GM21619 (cell line): ENCODE data around the gene BCAS3.
"Not testable (repeated sequence)": the region's sequence is repeated elsewhere in the genome, so short reads cannot be mapped to it uniquely, and the experiment has no call there.

Experiments used
- ATAC-seq: cut with Tn5 transposase; IDR thresholded peaks from one replicate; pipeline ENCODE4 v1.9.1; 2021; ENCODE audit not compliant: unreplicated experiment

The BCAS3 gene

DNA sequence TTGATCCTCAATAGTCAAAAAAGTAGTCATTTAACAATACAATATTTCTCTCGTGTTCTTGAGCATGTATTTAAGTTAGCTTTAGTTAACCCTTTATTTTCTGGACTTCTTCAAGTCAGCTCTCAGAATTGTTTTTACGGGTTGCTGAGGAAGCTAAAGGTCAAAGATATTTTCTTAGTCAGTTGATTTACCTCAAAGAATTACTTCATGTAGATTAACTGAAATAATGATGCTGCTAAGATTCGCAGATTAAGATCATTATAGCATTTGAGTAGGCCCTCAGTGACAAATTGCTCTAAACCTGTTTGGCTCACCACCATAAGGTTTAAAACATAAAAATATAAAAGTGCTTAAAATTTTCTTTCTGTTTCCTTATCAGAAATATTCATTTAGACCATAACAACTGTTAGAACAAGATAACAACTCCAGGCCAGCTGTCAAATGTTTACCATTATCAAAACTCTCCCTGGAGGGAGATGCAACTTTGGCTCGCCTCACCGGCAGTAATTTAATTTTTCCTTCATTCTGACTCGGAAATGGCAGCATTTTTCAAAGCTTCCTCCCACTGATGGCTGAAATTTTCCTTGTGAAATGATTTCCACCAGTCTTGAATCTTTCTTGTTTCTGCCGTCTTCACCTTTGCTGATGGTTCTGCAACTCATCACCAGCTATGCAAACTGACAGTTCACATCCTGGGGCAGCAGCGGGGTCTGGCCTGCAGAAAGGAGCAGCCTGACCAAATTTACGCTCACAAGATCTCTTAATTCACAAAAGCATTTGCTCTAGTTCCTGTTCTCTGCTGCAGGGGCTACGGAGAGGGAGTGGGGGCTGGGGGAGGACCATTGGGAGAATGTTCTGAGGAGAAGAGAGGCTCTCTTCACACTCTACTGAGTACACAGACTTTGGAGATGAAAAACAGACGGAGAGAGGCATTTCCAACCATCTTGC, 467.2 kb downstream of the BCAS3 start:
- no peak for ATAC-seq

DNA sequence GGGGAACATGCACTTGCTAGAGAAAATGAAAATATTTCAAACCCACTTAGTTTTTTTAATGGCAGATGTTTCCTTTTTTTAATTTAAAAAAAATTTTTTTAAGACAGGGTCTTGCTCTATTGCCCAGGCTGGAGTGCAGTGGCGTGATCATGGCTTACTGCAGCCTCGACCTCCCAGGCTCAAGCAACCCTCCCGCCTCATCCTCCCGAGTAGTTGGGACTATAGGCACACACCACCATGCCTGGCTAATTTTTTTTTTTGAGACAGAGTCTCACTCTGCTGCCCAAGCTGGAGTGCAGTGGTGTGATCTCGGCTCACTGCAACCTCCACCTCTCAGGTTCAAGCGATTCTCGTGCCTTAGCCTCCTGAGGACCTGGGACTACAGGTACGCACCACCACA, 469.2 kb downstream of the BCAS3 start:
- ATAC-seq = not testable (repeated sequence)

DNA sequence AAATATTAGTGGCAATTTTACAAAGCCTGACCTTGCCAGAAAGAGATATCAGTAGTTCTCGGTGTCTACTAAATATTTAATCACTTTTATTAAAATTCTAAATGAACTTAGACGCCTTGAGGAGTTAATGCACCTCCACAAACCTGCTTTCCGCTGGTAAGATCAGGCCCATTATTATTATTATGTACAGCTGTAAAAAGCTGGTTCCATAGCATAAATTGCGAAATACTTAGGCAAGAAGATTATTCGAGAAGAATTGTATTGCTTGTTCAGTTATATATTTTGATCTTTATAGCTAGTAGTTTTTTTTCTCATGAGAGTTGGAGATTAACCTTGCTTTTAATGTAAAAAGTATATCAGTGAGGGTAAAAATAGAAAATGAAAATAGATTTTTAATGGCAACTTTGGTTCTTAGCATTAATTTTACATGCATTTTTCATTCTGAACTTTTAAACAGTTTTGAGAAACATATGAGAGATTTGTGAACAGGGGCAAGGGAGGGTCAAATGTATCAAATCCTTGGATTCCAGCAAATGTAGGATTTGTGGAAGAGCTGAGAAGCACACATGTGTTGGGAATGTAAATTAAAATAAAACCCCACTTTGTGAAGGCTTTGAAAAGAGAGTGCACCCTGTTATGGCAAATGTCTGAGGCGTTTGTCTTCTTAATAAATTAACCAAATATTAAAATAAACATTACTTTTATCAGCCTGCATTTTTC, 471.6 kb downstream of the BCAS3 start:
- no peak for ATAC-seq

DNA sequence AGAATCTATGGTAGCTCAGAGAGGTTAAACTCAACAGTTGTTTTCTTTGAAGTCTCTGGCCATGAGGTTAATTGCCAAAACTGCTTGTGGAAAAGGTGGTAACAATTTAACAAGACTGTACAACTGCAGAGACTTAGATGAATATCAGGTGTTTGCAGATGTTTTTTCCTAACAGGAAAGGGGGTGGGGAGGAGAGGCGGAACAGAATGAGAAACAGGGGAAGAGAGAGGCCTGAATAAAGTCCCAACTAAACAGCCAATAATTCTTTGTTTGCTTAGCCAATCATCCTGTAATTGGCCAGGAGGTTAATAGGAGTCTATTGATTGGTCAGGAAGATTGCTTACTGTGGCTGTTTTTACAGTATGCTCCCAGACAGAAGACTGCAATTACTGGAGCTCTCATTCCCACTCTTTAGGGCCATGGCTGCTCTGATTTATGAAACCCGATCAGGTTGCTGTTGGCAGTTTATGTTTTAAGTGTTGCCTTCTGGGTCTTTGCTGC, 472.3 kb downstream of the BCAS3 start:
- no peak for ATAC-seq

DNA sequence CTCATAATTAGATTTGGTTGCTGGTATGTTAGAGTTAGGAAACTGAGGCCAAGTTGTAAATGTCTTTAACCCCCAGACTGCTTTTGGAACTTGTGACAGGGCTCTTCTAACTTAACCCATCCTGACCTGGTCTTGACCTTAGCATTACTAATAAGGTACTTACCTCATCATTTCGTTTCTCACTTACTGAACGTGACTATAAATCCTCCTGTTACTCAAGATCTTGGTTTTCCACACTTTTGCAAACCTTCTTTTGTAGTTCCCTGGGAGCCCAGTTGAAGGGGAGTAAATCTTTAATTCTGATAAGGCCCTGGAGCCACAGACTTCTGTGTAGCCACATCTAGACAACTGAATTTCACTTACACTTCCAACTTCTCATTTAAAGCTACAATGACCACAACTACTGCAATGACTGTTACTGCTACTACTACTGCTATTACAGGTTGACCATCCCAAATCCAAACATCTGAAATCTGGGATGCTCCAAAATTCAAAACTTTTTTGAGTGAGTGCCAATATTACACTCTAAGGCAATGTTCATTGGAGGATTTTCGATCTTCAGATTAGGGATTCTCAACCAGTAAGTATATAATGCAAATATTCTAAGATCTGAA, 473.1 kb downstream of the BCAS3 start:
- ATAC-seq = no peak

- no peak for ATAC-seq
Observed at GRCh38 chr17:61152898-61153297, 475.2 kb downstream of the BCAS3 start.

DNA sequence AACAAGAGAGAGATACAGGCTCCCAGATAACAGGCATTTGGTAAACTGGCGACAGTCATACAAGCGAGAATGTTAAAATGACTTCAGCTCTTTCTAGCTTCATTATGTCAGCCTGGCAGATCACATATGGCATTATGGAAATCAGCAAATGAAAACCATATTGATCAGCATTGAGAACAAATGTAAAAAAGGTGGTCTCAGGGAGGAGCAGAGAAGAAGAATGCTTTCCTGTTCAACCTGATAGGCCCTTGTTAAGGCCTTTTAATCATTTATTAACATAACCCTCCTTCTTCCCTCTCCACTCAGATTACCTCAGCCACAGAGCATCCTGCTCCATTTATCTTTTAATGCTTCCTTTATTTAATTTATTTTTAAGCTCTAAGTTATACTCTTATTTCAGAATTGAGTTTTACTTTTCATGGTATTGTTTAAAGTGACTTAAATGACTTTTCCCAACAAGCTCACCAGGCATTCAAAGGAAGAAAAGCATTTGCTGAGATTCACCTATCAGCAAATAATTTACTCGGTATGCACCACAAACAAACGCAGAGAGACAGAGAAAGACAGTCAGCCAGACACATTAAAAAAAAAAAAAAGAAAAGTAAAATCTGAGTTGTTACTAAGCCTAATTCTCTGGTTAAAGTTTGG, 478.1 kb downstream of the BCAS3 start:
- ATAC-seq = no peak

GRCh38 chr17:61157246-61157886, 479.7 kb downstream of the BCAS3 start:
- ATAC-seq = no peak

GRCh38 chr17:61158376-61158775, 480.7 kb downstream of the BCAS3 start:
- no peak for ATAC-seq

DNA sequence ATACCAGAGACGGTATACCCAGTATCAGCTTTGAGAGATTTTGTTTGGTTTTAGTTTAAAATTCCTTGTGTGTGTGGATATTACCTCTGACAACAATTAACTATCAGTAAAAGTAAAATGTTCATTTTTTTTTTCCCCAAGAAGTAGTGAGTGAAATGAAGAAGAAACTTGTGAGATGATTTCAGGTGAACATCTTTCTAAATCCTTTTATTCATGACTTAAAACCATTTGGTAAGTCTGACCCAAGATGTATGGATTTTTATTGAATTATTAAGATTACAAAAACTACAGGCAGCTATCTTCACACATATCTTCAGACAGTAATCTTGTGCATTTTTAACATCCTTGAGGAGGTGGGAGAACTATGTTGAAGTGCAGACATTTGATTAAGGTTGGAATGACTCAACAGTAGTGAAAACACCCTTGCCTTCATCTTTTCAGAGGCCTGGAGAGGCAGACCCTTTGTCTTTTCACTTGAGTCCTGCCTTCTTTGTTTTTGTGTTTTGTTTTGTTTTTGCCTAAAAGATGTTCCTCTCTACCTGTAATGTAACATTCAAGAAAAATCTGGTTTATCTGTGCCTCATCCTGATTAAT, 481.7 kb downstream of the BCAS3 start:
- no peak for ATAC-seq

GRCh38 chr17:61160204-61160603, 482.6 kb downstream of the BCAS3 start:
- ATAC-seq = no peak

DNA sequence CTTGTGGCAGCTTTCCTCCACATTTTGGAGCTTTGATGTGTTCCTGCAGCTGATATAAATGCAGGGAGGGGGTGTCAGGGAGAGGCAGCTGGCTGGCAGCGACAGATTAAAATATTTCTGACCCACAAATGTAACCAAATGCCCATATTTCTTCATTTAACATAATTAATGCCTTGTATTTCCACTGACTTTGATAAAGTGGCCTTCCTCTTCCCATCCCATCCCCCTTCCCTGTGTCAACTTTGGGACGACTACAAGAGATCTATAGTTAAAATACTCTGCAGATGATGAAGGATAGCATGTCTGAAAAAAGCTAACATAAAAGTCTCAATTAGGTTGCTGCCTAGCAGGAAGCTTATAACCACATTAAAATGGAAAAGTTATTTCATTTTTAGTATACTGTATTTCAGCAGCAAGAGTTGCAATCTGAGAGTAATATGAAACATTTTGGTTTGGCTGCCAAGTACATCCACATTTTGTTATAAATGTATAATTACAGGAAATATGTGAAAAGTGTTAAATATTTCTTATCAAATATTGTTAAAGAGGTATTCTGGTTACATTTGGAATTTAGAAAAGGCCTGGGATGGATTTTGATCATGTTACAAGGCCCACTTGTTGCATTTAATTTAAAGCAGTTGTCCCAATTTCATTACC, 483.3 kb downstream of the BCAS3 start:
- no peak for ATAC-seq

GRCh38 chr17:61161615-61162134, 484.0 kb downstream of the BCAS3 start:
- ATAC-seq = no peak

- no peak for ATAC-seq
Observed at GRCh38 chr17:61164517-61164916, 486.9 kb downstream of the BCAS3 start.

GRCh38 chr17:61167075-61167474, 489.4 kb downstream of the BCAS3 start:
- ATAC-seq = no peak

DNA sequence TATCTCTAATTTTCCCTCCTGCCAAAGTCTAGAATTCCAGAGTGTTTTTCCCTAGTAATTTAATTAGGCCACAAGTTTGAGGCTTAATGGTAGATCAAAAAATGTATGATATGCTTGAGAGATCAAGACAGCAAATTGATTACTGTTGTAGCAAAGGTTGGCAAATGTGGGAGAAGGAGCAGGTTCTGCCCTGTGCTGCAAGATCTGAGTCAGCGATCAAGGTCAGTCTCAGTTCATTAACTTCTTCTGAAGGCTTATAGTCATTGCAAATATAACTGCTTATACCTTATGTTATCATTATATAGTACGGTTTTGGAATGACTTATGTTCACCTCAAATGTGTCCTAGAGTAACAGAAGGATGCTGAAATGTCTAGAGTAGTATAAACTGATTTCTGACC, 490.9 kb downstream of the BCAS3 start:
- ATAC-seq = no peak

DNA sequence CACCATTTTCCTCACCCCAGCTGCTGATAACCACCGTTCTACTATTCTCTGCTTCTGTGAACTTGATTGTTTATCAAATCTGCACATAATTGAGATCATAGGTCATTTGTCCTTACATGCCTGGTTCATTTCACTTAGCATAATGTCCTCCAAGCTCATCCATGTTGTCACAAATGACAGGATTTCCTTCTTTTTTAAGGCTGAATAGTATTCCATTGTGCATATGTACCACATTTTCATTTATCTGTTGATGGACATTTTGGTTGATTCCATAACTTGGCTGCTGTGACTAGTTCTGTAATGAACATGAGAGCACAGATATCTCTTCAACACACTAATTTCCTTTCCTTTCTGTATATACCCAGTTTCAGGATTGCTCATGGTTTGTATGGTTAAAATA, 496.7 kb downstream of the BCAS3 start:
- no peak for ATAC-seq

DNA sequence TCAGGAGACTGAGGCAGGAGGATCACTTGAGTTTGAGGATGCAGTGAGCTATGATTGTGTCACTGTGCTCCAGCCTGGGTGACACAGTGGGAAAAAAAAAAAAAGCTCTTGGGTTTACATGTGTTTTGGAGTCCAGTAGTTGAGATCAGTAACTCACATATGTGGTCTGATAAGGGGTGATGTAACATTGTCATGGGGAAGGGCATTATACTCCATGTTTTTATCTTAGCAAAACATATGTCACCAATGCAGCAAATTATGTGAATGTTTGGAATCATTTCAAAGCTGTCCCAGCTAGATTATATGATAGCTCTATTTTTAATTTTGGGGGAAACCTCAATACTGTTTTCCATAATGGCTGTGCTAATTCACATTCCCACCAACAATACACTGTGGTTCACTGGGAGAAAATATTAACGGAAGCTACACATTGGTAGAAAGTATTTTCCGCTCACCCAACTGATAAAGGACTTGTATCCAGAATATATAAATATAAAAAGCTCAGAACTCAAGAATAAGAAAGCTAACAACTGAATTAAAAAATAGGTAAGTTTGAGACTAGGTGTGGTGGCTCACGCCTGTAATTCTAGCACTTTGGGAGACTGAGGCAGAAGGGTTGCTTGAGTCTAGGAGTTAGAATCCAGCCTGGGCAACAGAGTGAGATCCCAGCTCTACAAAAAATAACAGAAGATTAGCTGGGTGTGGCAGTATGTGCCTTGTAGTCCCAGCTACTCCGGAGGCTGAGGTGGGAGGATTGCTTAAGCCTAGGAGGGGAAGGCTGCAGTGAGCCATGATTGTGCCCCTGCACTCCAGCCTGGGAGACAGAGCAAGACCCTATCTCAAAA, 497.9 kb downstream of the BCAS3 start:
- ATAC-seq = no peak

GRCh38 chr17:61177351-61177750, 499.7 kb downstream of the BCAS3 start:
- no peak for ATAC-seq
